Stomach (tissue), 9 donors: ENCODE measurements around the gene JMJD7. TPM values are rescaled to one million over a fixed set of nuclear protein-coding genes. Genes with fewer than 3 reads are reported as not detected.

ENCODE experiments used
- DNase-seq, 2 donors: peaks; one replicate each; pipeline versions ENCODE4 v3.0.0 to v3.0.0-alpha.2; 2013 to 2019
- H3K27ac ChIP-seq, 5 donors: fragments of 200-600 bp in 4 of 5; sonication (generic) in 4 of 5; one replicate each; pipeline ENCODE4 v1.5.1; 2013 to 2019; ENCODE audit warnings: mild to moderate bottlenecking in 1 of 5, moderate library complexity in 1 of 5
- H3K27me3 ChIP-seq, 3 donors: fragments of 200-600 bp; sonication (generic); one replicate each; pipeline ENCODE4 v1.5.1; 2017 to 2019; ENCODE audit warnings: mixed run types in 1 of 3
- H3K36me3 ChIP-seq, 4 donors: fragments of 200-600 bp; sonication (generic); 1 replicate in 3 of 4; 2 replicates in 1 of 4; pipeline ENCODE4 v1.5.1; 2016 to 2019
- H3K4me1 ChIP-seq, 4 donors: fragments of 200-600 bp; sonication (generic); one replicate each; pipeline ENCODE4 v1.5.1; 2016 to 2019
- H3K4me3 ChIP-seq, 4 donors: fragments of 200-600 bp; sonication (generic) in 3 of 4; one replicate each; pipeline ENCODE4 v1.5.1; 2016 to 2019; ENCODE audit warnings: mild to moderate bottlenecking in 1 of 4
- H3K9me3 ChIP-seq, 4 donors: fragments of 200-600 bp; sonication (generic); one replicate each; pipeline ENCODE4 v1.5.1; 2016 to 2019
- EP300 ChIP-seq: sonication (generic); formaldehyde crosslinking; IDR thresholded peaks from one replicate; pipeline ENCODE4 v1.6.1; 2017; ENCODE audit warnings: antibody characterized with exemption
- POLR2A ChIP-seq, 4 donors: fragments of 450-650 bp; IDR thresholded peaks; one replicate each; pipeline ENCODE4 v1.6.1; 2016; ENCODE audit warnings: antibody characterized with exemption in 4 of 4, control low read depth in 2 of 4, mild to moderate bottlenecking in 1 of 4, moderate library complexity in 1 of 4
- POLR2AphosphoS5 ChIP-seq, 3 donors: sonication (generic); formaldehyde crosslinking; IDR thresholded peaks; one replicate each; pipeline ENCODE4 v1.6.1; 2016; ENCODE audit warnings: antibody characterized with exemption in 3 of 3
- WGBS, 5 donors: extraction: QIAGEN DNeasy Blood & Tissue Kit in 3 of 5; methylation state at CpG; one replicate each; pipeline versions ENCODE4 v1.1.5 to v1.1.7; 2013 to 2018; 5-methylcytosine and 5-hydroxymethylcytosine counted together
- intact Hi-C: fragments of 100-400 bp; cut with DNase I; formaldehyde crosslinking; loops from one replicate; pipeline ENCODE4 v1.15.1; 2023; ENCODE audit warnings: low total_unique reads
- polyA plus RNA-seq, 3 donors: library from polyadenylated mRNA; stranded (reverse); fragments of 200-250 nt; gene quantifications; one replicate each; pipeline ENCODE4 v1.2.3, GENCODE V29; 2013
- total RNA-seq, 5 donors: library from RNA; depleted of rRNA; stranded (reverse); fragments of >200 nt; gene quantifications; one replicate each; pipeline versions ENCODE4 v1.1.0 to v1.2.3, GENCODE V29; 2014 to 2016
- TF ChIP-seq, protein P1 (sequence below), 7 experiments: fragments of 450-650 bp in 4 of 7; fragments of 200-600 bp in 3 of 7; sonication (generic) in 3 of 7; IDR thresholded peaks; one replicate each; pipeline ENCODE4 v1.5.1; 2016 to 2019; ENCODE audit warnings: antibody characterized with exemption in 7 of 7, control low read depth in 2 of 7, mild to moderate bottlenecking in 1 of 7
- donor health status: healthy with polysubstance abuse.
- donor health status: Bipolar disorder and iron deficiency.
- donor health status: healthy.

JMJD7 gene
- total and polyA plus RNA-seq, 8 donors = 0.55 to 24.2 (median 10.0) TPM; not detected in 2

DNA sequence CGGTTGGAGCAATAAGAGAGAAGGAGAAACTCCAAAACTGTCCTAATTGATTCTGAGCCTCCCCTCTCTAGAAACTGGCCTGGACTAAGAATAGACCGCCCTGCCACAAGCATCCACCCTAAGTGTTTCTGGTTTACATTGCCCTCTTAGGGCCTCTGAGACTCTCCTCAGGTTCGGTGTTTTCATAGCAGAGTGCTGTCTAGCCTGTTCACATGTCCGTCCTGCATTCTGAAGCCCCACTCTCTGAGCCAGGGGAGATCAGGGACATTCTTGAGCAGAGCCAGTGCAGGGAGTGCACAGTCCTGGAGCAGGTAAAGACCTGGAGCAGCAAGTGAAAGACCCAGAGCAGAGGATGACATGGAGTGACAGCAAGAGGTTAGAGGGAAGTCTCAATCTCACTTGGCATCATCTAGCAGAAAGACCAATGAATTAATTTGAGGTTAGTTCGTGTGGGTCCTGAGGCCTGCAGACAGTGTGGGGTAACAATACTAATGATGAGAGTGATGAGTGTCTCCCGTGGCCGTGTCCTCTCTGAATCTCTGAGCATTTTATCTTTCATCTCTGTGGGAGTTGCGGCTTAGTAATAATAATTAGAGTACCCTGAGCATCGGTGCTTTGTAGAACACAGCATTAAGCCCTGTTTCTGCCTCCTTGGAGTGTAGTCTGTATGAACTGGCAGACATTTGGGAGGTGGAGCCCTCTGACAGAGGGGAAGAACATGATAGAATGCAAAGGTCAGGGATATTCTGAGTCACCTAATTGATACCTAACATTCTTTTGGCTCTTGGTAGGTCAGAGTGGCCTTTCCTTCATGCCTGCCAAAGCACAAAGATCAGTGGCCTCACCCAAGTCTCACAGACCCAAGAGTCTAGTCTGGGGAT lies 29.0 kb upstream of the JMJD7 start:
- no peak for DNase-seq
- Histone ChIP-seq H3K9me3 (no peaks in the 10 kb centered on the region), H3K36me3 (peaks cover 0 to 30% (median 26%) of the 10 kb centered on the region in 4 donors), H3K4me3 (no peak overlapping the region), H3K27me3 (no peaks in the 10 kb centered on the region), H3K27ac (no peak overlapping the region), H3K4me1 (peaks cover 15 to 31% (median 22%) of the 10 kb centered on the region in 4 donors)
- WGBS, 5 donors = 81 to 90% (median 88%) methylated on average over 9 of the region's 9 CpGs
- TF ChIP-seq POLR2AphosphoS5 (IDR thresholded peaks at IDR 0.05) (no peak), EP300 (no peak), POLR2A (IDR thresholded peaks at IDR 0.05) (no peak)
- TF ChIP-seq, protein P1, sequence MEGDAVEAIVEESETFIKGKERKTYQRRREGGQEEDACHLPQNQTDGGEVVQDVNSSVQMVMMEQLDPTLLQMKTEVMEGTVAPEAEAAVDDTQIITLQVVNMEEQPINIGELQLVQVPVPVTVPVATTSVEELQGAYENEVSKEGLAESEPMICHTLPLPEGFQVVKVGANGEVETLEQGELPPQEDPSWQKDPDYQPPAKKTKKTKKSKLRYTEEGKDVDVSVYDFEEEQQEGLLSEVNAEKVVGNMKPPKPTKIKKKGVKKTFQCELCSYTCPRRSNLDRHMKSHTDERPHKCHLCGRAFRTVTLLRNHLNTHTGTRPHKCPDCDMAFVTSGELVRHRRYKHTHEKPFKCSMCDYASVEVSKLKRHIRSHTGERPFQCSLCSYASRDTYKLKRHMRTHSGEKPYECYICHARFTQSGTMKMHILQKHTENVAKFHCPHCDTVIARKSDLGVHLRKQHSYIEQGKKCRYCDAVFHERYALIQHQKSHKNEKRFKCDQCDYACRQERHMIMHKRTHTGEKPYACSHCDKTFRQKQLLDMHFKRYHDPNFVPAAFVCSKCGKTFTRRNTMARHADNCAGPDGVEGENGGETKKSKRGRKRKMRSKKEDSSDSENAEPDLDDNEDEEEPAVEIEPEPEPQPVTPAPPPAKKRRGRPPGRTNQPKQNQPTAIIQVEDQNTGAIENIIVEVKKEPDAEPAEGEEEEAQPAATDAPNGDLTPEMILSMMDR (IDR thresholded peaks at IDR 0.05) = no peak
- intact Hi-C loops = no loop called here

DNA sequence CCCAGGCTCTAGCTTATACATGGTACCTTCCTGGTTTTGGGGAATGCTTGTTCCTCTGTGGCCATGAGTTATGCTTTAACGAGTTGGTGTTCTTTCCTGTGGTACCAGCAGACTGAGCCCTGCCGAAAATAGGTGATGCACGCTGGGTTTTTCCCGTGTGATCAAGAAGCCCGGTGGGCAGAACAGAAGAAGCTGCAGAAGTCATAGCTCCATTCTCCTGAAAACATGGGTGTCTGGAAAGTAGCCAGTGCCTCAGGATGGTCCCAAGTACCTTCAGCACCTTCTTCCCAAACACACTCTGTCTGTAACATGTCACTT lies 28.4 kb upstream of the JMJD7 start:
- H3K27me3 ChIP-seq = no peaks in the 10 kb centered on the region
- no peak for DNase-seq
- no peak overlapping the region for H3K27ac ChIP-seq
- 82 to 93% (median 89%) methylated on average over 5 of the region's 5 CpGs for WGBS, 5 donors
- H3K36me3 ChIP-seq = peaks cover 0 to 30% (median 26%) of the 10 kb centered on the region in 4 donors
- no peaks in the 10 kb centered on the region for H3K9me3 ChIP-seq
- TF ChIP-seq EP300 = no peak
- TF ChIP-seq POLR2A (IDR thresholded peaks at IDR 0.05) = no peak
- TF ChIP-seq, protein P1 (IDR thresholded peaks at IDR 0.05) = no peak
- TF ChIP-seq POLR2AphosphoS5 (IDR thresholded peaks at IDR 0.05) = no peak
- H3K4me1 ChIP-seq = peaks cover 15 to 36% (median 24%) of the 10 kb centered on the region in 4 donors
- H3K4me3 ChIP-seq = no peak overlapping the region
- intact Hi-C loops = no loop called here

DNA sequence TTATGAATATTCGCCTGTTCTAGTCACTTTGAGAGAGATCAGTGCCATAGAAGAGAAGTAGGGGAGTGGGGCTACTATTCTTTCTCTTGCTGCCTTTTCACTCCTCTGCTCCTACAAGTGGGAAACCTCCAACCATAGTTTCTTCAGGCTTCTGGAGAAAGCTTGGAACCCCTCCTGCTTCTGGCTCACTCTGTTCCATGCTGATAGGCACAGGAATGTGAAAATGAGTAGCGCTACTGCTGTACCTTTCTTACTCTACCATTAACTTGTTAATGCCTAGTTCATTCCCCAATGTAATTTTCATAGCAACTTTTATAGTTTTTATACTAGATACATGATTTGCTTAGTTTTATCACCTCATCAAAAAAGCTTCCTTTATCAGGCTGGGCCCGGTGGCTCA lies 26.7 kb upstream of the JMJD7 start:
- TF ChIP-seq, protein P1 (IDR thresholded peaks at IDR 0.05) = no peak
- TF ChIP-seq POLR2A (IDR thresholded peaks at IDR 0.05) = no peak
- TF ChIP-seq EP300 = no peak
- TF ChIP-seq POLR2AphosphoS5 (IDR thresholded peaks at IDR 0.05) = no peak
- 88 to 94% (median 89%) methylated on average over 3 of the region's 3 CpGs for WGBS, 5 donors
- Histone ChIP-seq H3K4me1 (peaks cover 10 to 40% (median 25%) of the 10 kb centered on the region in 4 donors), H3K27me3 (no peaks in the 10 kb centered on the region), H3K36me3 (peaks cover 0 to 36% (median 29%) of the 10 kb centered on the region in 4 donors), H3K9me3 (no peaks in the 10 kb centered on the region), H3K27ac (no peak overlapping the region), H3K4me3 (no peak overlapping the region)
- DNase-seq = no peak
- intact Hi-C loops = no loop called here

DNA sequence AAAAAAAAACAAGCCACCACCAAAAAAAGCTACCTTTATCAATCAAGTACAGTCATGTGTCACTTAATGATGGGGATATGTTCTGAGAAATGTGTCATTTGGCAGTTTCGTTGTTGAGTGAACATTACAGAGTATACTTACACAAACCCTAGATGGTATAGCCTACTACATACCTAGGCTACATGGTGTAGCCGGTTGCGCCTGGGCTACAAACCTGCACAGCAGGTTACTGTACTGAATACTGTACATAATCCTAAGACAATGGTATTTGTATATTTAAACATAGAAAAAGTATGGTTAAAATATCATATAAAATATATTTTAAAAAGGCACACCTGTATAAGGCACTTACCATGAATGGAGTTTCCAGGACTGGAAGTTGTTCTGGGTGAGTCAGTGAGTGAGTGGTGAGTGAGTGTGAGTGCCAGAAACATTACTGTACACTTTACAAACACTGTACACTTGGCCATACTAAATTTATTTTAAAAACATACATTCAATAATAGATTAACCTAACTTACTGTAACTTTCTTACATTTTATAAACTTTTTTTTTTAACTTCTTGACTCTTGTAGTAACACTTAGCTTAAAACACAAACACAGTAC lies 25.9 kb upstream of the JMJD7 start:
- TF ChIP-seq, protein P1 (IDR thresholded peaks at IDR 0.05) = no peak
- TF ChIP-seq POLR2A (IDR thresholded peaks at IDR 0.05) (no peak), POLR2AphosphoS5 (IDR thresholded peaks at IDR 0.05) (no peak), EP300 (no peak)
- no peak for DNase-seq
- no peaks in the 10 kb centered on the region for H3K27me3 ChIP-seq
- peaks cover 0 to 36% (median 29%) of the 10 kb centered on the region in 4 donors for H3K36me3 ChIP-seq
- WGBS, 5 donors = 88 to 99% (median 94%) methylated on average over 3 of the region's 3 CpGs
- no peak overlapping the region for H3K4me3 ChIP-seq
- intact Hi-C loops = no loop called here
- H3K4me1 ChIP-seq = peaks cover 8 to 40% (median 22%) of the 10 kb centered on the region in 4 donors
- H3K9me3 ChIP-seq = no peaks in the 10 kb centered on the region
- H3K27ac ChIP-seq = no peak overlapping the region
